ENCODE data around the gene TUBB1.

TUBB1 gene

DNA sequence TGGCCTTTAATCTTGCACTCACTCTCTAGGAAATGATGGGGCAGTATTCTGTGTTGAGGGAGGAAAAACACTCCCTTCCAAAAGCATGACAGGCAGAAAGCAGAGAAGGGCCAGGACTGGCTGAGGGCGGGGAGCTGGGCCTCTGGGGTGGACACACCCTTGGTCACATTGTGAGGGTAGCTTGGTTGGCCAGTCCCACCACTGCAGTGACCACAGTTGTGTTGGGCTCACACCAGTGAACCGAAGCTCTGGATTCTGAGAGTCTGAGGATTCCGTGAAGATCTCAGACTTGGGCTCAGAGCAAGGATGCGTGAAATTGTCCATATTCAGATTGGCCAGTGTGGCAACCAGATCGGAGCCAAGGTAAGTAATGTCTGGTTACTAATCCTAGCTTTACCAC, at the start of gene TUBB1:
Gene TUBB1 (plus strand): TSS at position 213 of the 400 bp plus-strand sequence. CDS start 94 bp downstream, at position 307.
- TF ChIP-seq, protein P1, sequence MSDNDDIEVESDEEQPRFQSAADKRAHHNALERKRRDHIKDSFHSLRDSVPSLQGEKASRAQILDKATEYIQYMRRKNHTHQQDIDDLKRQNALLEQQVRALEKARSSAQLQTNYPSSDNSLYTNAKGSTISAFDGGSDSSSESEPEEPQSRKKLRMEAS (IDR thresholded peaks at IDR 0.05; ENCODE audit: low read depth, low read length), result no peak
- TF ChIP-seq, protein P2, sequence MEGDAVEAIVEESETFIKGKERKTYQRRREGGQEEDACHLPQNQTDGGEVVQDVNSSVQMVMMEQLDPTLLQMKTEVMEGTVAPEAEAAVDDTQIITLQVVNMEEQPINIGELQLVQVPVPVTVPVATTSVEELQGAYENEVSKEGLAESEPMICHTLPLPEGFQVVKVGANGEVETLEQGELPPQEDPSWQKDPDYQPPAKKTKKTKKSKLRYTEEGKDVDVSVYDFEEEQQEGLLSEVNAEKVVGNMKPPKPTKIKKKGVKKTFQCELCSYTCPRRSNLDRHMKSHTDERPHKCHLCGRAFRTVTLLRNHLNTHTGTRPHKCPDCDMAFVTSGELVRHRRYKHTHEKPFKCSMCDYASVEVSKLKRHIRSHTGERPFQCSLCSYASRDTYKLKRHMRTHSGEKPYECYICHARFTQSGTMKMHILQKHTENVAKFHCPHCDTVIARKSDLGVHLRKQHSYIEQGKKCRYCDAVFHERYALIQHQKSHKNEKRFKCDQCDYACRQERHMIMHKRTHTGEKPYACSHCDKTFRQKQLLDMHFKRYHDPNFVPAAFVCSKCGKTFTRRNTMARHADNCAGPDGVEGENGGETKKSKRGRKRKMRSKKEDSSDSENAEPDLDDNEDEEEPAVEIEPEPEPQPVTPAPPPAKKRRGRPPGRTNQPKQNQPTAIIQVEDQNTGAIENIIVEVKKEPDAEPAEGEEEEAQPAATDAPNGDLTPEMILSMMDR (IDR thresholded peaks at IDR 0.05; ENCODE audit: low read depth, low read length), result no peak
- no peak for TF ChIP-seq POLR2A (IDR thresholded peaks at IDR 0.05; ENCODE audit: extremely low read depth, insufficient read length)
- TF ChIP-seq MYC (IDR thresholded peaks at IDR 0.05; ENCODE audit: low read depth, low read length), result no peak
- DNase-seq (ENCODE audit: low read depth), result no peak
- H3K4me3 ChIP-seq (ENCODE audit: low read depth, low read length), result no peak within 1 kb of the TSS

DNA sequence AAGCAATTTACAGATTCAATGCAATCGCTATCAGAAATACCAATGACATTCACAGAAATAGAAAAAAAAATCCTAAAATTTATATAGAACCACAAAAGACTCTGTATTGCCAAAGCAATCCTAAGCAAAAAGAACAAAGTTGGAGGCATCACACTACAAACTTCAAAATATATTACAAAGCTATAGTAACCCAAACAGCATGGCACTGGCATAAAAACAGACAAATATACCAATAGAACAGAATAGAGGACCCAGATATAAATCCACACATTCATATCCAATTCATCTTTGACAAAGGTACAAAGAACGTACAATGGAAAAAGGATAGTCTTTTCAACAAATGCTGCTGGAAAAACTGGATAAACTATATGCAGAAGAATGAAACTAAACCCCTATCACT, 49.8 kb upstream of the TUBB1 start:
- no peak for DNase-seq (ENCODE audit: low read depth)
- TF ChIP-seq MYC (IDR thresholded peaks at IDR 0.05; ENCODE audit: low read depth, low read length) (no peak), POLR2A (IDR thresholded peaks at IDR 0.05; ENCODE audit: extremely low read depth, insufficient read length) (no peak)
- TF ChIP-seq, protein P1 (IDR thresholded peaks at IDR 0.05; ENCODE audit: low read depth, low read length), result no peak
- TF ChIP-seq, protein P2 (IDR thresholded peaks at IDR 0.05; ENCODE audit: low read depth, low read length), result no peak
- no peak overlapping the region for H3K4me3 ChIP-seq (ENCODE audit: low read depth, low read length)

DNA sequence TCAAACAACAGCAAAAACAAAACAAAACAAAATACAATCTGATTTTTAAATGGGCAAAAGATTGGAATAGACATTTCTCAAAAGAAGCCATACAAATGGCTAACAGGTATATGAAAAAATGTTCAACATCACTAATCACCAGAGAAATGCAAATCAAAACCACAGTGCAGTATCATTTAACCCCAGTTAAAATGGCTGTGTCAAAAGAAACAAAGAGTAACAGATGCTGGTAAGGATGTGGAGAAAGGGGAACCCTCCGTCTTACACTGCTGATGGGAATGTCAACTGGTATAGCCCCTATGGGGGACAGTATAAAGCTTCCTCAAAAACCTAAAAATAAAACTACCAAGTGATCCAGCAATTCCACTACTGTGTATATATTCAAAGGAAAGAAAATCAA, 49.1 kb upstream of the TUBB1 start:
- no peak overlapping the region for H3K4me3 ChIP-seq (ENCODE audit: low read depth, low read length)
- DNase-seq (ENCODE audit: low read depth), result no peak
- TF ChIP-seq, protein P1 (IDR thresholded peaks at IDR 0.05; ENCODE audit: low read depth, low read length), result no peak
- TF ChIP-seq POLR2A (IDR thresholded peaks at IDR 0.05; ENCODE audit: extremely low read depth, insufficient read length) (no peak), MYC (IDR thresholded peaks at IDR 0.05; ENCODE audit: low read depth, low read length) (no peak)
- TF ChIP-seq, protein P2 (IDR thresholded peaks at IDR 0.05; ENCODE audit: low read depth, low read length), result no peak

DNA sequence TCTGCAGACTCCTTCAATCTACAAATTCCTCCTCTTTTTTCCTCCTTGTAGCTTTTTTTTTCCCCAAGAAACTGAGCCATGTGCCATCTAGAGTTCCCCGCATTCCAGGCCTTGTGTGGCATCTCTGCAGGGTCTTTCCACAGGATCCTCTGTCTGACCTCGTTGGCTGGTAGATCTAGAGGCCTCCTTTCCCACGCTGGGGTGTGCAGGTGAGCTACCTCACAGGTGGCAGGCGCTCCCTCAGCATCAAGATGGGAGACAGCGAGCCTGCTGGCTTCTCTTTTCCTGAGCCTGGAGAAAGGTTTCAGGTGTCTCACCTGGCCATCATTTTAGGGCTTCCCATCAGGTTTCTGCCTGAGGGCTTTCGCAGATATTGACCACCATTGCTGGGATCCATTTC, 47.8 kb upstream of the TUBB1 start:
- no peak for TF ChIP-seq MYC (IDR thresholded peaks at IDR 0.05; ENCODE audit: low read depth, low read length)
- no peak for TF ChIP-seq POLR2A (IDR thresholded peaks at IDR 0.05; ENCODE audit: extremely low read depth, insufficient read length)
- TF ChIP-seq, protein P2 (IDR thresholded peaks at IDR 0.05; ENCODE audit: low read depth, low read length), result no peak
- TF ChIP-seq, protein P1 (IDR thresholded peaks at IDR 0.05; ENCODE audit: low read depth, low read length), result no peak
- DNase-seq (ENCODE audit: low read depth), result no peak
- no peak overlapping the region for H3K4me3 ChIP-seq (ENCODE audit: low read depth, low read length)

DNA sequence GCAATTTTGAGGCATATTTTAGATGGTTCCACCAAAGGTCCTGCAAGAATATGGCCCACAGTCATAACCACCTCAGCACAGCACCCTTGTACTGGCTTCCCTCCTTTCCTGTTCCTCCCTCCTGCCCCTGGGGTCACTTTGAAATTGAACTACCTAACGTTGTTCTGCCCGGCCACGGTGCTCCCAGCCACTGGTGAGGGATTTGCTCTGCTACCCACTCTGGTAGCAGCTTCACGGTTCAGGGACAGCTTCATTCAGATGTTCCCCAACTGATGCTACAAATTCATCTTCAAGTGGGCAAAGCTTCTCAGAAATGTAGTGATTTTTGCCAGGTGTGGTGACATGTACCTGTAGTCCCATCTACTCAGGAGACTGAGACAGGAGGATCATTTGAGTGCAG, 46.0 kb upstream of the TUBB1 start:
- TF ChIP-seq, protein P1 (IDR thresholded peaks at IDR 0.05; ENCODE audit: low read depth, low read length), result no peak
- TF ChIP-seq, protein P2 (IDR thresholded peaks at IDR 0.05; ENCODE audit: low read depth, low read length), result no peak
- TF ChIP-seq MYC (IDR thresholded peaks at IDR 0.05; ENCODE audit: low read depth, low read length), result no peak
- TF ChIP-seq POLR2A (IDR thresholded peaks at IDR 0.05; ENCODE audit: extremely low read depth, insufficient read length), result no peak
- no peak for DNase-seq (ENCODE audit: low read depth)
- H3K4me3 ChIP-seq (ENCODE audit: low read depth, low read length), result no peak overlapping the region

Measured in NB4 (cell line).